ENCODE measurements around the gene OMP. TPM values are rescaled to one million over a fixed set of nuclear protein-coding genes. Genes with fewer than 3 reads are reported as not detected.

Gene OMP
- total RNA-seq, 1 donor from 2014 or later, result 0.94 TPM

- peaks cover 17% of the 10 kb centered on the region for H3K27me3 Mint-ChIP-seq
- TF ChIP-seq, protein P1, sequence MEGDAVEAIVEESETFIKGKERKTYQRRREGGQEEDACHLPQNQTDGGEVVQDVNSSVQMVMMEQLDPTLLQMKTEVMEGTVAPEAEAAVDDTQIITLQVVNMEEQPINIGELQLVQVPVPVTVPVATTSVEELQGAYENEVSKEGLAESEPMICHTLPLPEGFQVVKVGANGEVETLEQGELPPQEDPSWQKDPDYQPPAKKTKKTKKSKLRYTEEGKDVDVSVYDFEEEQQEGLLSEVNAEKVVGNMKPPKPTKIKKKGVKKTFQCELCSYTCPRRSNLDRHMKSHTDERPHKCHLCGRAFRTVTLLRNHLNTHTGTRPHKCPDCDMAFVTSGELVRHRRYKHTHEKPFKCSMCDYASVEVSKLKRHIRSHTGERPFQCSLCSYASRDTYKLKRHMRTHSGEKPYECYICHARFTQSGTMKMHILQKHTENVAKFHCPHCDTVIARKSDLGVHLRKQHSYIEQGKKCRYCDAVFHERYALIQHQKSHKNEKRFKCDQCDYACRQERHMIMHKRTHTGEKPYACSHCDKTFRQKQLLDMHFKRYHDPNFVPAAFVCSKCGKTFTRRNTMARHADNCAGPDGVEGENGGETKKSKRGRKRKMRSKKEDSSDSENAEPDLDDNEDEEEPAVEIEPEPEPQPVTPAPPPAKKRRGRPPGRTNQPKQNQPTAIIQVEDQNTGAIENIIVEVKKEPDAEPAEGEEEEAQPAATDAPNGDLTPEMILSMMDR (conservative IDR thresholded peaks at IDR 0.05), result no peak
- no peaks in the 10 kb centered on the region for H3K9me3 Mint-ChIP-seq
- peak; percentile 15 for DNase-seq (ENCODE audit: extremely low spot score, unreplicated experiment)
- H3K36me3 Mint-ChIP-seq, result no peaks in the 10 kb centered on the region
- H3K4me3 Mint-ChIP-seq, result peak overlapping the region; percentile 37
- H3K4me1 Mint-ChIP-seq (ENCODE audit: unreplicated experiment), result peaks cover 10% of the 10 kb centered on the region
- H3K27ac Mint-ChIP-seq, result peak overlapping the region; percentile 4
Measured at GRCh38 chr11:77062924-77063323, 39.7 kb upstream of the OMP start.

DNA sequence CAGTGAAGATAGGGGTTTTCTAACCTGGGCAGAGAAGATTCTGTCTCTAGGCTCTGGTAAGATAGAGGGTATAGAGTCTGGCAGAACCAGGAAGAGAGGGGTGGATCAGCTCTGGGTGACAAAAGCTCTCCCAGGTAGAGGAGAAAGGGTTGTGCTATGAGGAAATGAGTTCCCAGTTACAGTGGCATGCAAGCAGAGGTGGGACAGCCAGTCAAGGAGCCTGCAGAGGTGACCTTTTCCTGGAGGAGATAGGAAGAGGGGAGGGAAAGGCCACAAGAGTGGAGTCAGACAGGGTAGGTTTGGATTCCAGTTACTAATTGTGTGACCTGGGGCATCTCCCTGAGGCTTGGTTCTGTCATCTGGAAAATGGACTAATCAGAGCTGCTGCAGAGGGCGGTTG, 39.2 kb upstream of the OMP start:
- peaks cover 17% of the 10 kb centered on the region for H3K27me3 Mint-ChIP-seq

GRCh38 chr11:77063861-77064260, 38.8 kb upstream of the OMP start:
- peak overlapping the region; percentile 37 for H3K4me3 Mint-ChIP-seq
- H3K4me1 Mint-ChIP-seq (ENCODE audit: unreplicated experiment), result peaks cover 10% of the 10 kb centered on the region
- TF ChIP-seq, protein P1 (conservative IDR thresholded peaks at IDR 0.05), result no peak
- H3K36me3 Mint-ChIP-seq, result no peaks in the 10 kb centered on the region
- peak; percentile 58 for DNase-seq (ENCODE audit: extremely low spot score, unreplicated experiment)
- no peak overlapping the region for H3K27ac Mint-ChIP-seq
- H3K27me3 Mint-ChIP-seq, result peaks cover 17% of the 10 kb centered on the region
- no peaks in the 10 kb centered on the region for H3K9me3 Mint-ChIP-seq

More for the DNA sequence above, 39.2 kb upstream of the OMP start:
- H3K4me1 Mint-ChIP-seq (ENCODE audit: unreplicated experiment), result peaks cover 10% of the 10 kb centered on the region
- DNase-seq (ENCODE audit: extremely low spot score, unreplicated experiment), result no peak
- no peaks in the 10 kb centered on the region for H3K9me3 Mint-ChIP-seq
- H3K4me3 Mint-ChIP-seq, result peak overlapping the region; percentile 37
- peak overlapping the region; percentile 4 for H3K27ac Mint-ChIP-seq
- H3K36me3 Mint-ChIP-seq, result no peaks in the 10 kb centered on the region
- TF ChIP-seq, protein P1 (conservative IDR thresholded peaks at IDR 0.05), result no peak

DNA sequence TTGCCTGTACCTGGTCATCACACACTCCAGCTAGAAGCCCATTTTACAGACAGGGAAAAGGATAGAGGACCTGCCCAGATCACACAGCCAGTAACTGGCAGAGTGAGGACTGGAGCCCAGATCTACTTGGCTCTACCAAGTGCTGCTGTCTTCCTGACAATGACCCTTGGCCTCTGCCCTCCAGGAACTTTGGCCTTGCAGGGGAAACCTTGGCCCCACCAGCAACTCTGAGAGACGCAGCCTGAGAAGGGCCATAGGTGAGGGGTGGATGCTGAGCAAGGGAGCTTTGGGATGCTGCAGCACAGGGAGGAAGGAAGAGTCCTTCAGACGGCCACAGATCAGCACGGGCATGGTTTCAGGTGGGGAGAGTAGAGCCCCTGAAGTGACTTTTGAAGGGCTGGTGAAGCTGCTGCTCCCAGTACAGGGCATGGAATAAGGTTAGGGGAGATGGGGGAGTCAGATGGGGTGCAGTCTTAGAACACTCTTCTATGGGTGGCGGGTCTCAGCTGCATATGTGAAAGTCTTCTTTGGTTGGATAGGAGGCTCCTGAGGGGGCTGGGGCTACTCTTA, 37.9 kb upstream of the OMP start:
- Mint-ChIP-seq H3K27ac (peak overlapping the region; percentile 43), H3K36me3 (no peaks in the 10 kb centered on the region), H3K27me3 (peaks cover 13% of the 10 kb centered on the region), H3K4me3 (peak overlapping the region; percentile 55), H3K4me1 (ENCODE audit: unreplicated experiment) (peaks cover 10% of the 10 kb centered on the region), H3K9me3 (no peaks in the 10 kb centered on the region)
- TF ChIP-seq, protein P1 (conservative IDR thresholded peaks at IDR 0.05), result no peak
- DNase-seq (ENCODE audit: extremely low spot score, unreplicated experiment), result peak; percentile 49

DNA sequence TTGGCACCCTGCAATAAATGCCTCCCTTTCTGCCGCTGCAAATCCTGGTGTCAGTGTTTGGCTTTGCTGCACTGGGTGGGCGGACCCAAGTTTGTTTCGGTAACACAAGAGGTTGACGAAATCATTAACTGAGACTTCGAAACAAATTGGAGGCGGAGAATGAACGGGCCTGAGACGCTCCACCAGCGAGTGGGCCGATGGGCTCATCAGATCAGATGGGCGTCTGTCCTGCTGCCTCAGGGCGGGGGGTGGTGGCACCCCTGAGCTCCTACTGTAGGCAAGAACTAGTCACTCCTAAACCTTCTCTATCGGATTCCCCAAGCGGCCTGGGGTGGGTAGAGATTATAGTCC, 36.8 kb upstream of the OMP start:
- Mint-ChIP-seq H3K9me3 (no peaks in the 10 kb centered on the region), H3K4me3 (peak overlapping the region; percentile 92), H3K4me1 (ENCODE audit: unreplicated experiment) (peaks cover 14% of the 10 kb centered on the region), H3K36me3 (no peaks in the 10 kb centered on the region), H3K27ac (peak overlapping the region; percentile 79), H3K27me3 (peaks cover 15% of the 10 kb centered on the region)
- peak; percentile 65 for DNase-seq (ENCODE audit: extremely low spot score, unreplicated experiment)
- TF ChIP-seq, protein P1 (conservative IDR thresholded peaks at IDR 0.05), result no peak
